ENCODE data around the gene CACNG4.

CACNG4 gene

GRCh38 chr17:67043283-67043682 lies 78.8 kb downstream of the CACNG4 start:
- no peak for DNase-seq (ENCODE audit: low read depth in 2 of 2)

- DNase-seq (ENCODE audit: low read depth in 2 of 2): no peak
These were observed 79.7 kb downstream of the CACNG4 start, which contains the start of gene CACNG1 for GRCh38 chr17:67044016-67044772. Gene CACNG1 (plus strand): TSS chr17:67044554. CDS start chr17:67044661, 107 bp downstream.

- no peak for DNase-seq (ENCODE audit: low read depth in 2 of 2)
These were observed 80.4 kb downstream of the CACNG4 start for GRCh38 chr17:67044940-67045339.

- no peak for DNase-seq (ENCODE audit: low read depth in 2 of 2)
These were observed 81.9 kb downstream of the CACNG4 start for GRCh38 chr17:67046398-67046797.

GRCh38 chr17:67047382-67047781 lies 82.9 kb downstream of the CACNG4 start:
- DNase-seq (ENCODE audit: low read depth in 2 of 2): no peak

GRCh38 chr17:67049025-67049739 lies 84.7 kb downstream of the CACNG4 start:
- no peak for DNase-seq (ENCODE audit: low read depth in 2 of 2)

GRCh38 chr17:67050066-67050465 lies 85.6 kb downstream of the CACNG4 start:
- DNase-seq (ENCODE audit: low read depth in 2 of 2): no peak

GRCh38 chr17:67050471-67051154 lies 86.1 kb downstream of the CACNG4 start:
- DNase-seq (ENCODE audit: low read depth in 2 of 2): no peak

GRCh38 chr17:67051155-67051538 lies 86.6 kb downstream of the CACNG4 start:
- no peak for DNase-seq (ENCODE audit: low read depth in 2 of 2)

- no peak for DNase-seq (ENCODE audit: low read depth in 2 of 2)
These were observed 87.3 kb downstream of the CACNG4 start for GRCh38 chr17:67051837-67052236.

GRCh38 chr17:67052720-67053437 lies 88.4 kb downstream of the CACNG4 start:
- DNase-seq (ENCODE audit: low read depth in 2 of 2): no peak

- DNase-seq (ENCODE audit: low read depth in 2 of 2): no peak
These were observed 89.0 kb downstream of the CACNG4 start for GRCh38 chr17:67053438-67054000.

- DNase-seq (ENCODE audit: low read depth in 2 of 2): no peak
These were observed 89.6 kb downstream of the CACNG4 start for GRCh38 chr17:67054011-67054591.

- no peak for DNase-seq (ENCODE audit: low read depth in 2 of 2)
These were observed 90.1 kb downstream of the CACNG4 start for GRCh38 chr17:67054608-67055007.

- DNase-seq (ENCODE audit: low read depth in 2 of 2): no peak
These were observed 90.5 kb downstream of the CACNG4 start for GRCh38 chr17:67055041-67055443.

- no peak for DNase-seq (ENCODE audit: low read depth in 2 of 2)
These were observed 91.6 kb downstream of the CACNG4 start for GRCh38 chr17:67055811-67056745.

GRCh38 chr17:67056746-67057490 lies 92.4 kb downstream of the CACNG4 start:
- no peak for DNase-seq (ENCODE audit: low read depth in 2 of 2)

GRCh38 chr17:67058036-67058435 lies 93.5 kb downstream of the CACNG4 start:
- DNase-seq (ENCODE audit: low read depth in 2 of 2): no peak

- no peak for DNase-seq (ENCODE audit: low read depth in 2 of 2)
These were observed 94.9 kb downstream of the CACNG4 start for GRCh38 chr17:67059372-67059771.
